SK-N-SH (cell line): Measurements from ENCODE around the gene VWF. TPM values are rescaled to one million over a fixed set of nuclear protein-coding genes. Genes with fewer than 3 reads are reported as not detected.

ENCODE experiments used
- CTCF ChIA-PET: fragments of 300-600, 350-600 bp; formaldehyde crosslinking; extraction: SDS; loops from one replicate; lab custom pipeline; 2021; lab: Yijun Ruan, JAX
- POLR2A ChIA-PET: fragments of 350-600 bp; sonication (Branson Sonifier 250); formaldehyde crosslinking; extraction: SDS; loops from one replicate; lab custom pipeline; 2020; ENCODE audit warnings: antibody characterized with exemption, inconsistent platforms; lab: Yijun Ruan, JAX
- DNase-seq: peaks from one replicate; pipeline ENCODE4 v3.0.0; 2012
- H2AFZ ChIP-seq: fragments of 200-600 bp; sonication (generic); 2 replicates; pipeline ENCODE4 v1.8.1; 2016; ENCODE audit warnings: antibody characterized with exemption, mild to moderate bottlenecking, low read depth
- H3F3A ChIP-seq: fragments of 200-600 bp; sonication (generic); replicated peaks from 2 replicates; pipeline ENCODE3; 2016; ENCODE audit warnings: antibody characterized with exemption, mild to moderate bottlenecking; ENCODE audit not compliant: insufficient read depth
- H3K27ac ChIP-seq, 2 experiments: fragments of 200-500 bp in 1 of 2; fragments of 200-600 bp in 1 of 2; sonication (Bioruptor generic) in 1 of 2; sonication (generic), shearing (Covaris generic) in 1 of 2; 2 replicates each; pipeline versions ENCODE4 v1.5.1 to v1.6.1; 2014 to 2016; ENCODE audit warnings: low read depth in 2 of 2, inconsistent platforms in 1 of 2, low read length in 1 of 2, mild to moderate bottlenecking in 1 of 2, mixed read lengths in 1 of 2
- H3K27me3 ChIP-seq: fragments of 200-600 bp; sonication (generic), shearing (Covaris generic); 2 replicates; pipeline ENCODE4 v1.6.1; 2016; ENCODE audit warnings: mixed run types; ENCODE audit not compliant: insufficient read depth
- H3K36me3 ChIP-seq, 2 experiments: fragments of 200-500 bp in 1 of 2; fragments of 200-600 bp in 1 of 2; sonication (Bioruptor generic) in 1 of 2; sonication (generic) in 1 of 2; replicated peaks in 1 of 2; 2 replicates each; pipeline versions ENCODE3 to v1.5.1; 2014 to 2016; ENCODE audit warnings: low read length in 1 of 2, mild to moderate bottlenecking in 1 of 2; ENCODE audit not compliant: insufficient read depth in 2 of 2, control insufficient read depth in 1 of 2
- H3K4me1 ChIP-seq, 2 experiments: fragments of 200-500 bp in 1 of 2; fragments of 200-600 bp in 1 of 2; sonication (Bioruptor generic) in 1 of 2; sonication (generic), shearing (Covaris generic) in 1 of 2; 2 replicates each; pipeline versions ENCODE4 v1.5.1 to v1.6.1; 2014 to 2016; ENCODE audit warnings: low read depth in 1 of 2, low read length in 1 of 2, mixed run types in 1 of 2; ENCODE audit not compliant: insufficient read depth in 2 of 2, control insufficient read depth in 1 of 2
- H3K4me2 ChIP-seq: fragments of 200-600 bp; sonication (generic), shearing (Covaris generic); 2 replicates; pipeline ENCODE4 v1.6.1; 2017; ENCODE audit warnings: mixed run types
- H3K4me3 ChIP-seq, 2 experiments: fragments of 200-500 bp in 1 of 2; fragments of 200-600 bp in 1 of 2; sonication (Bioruptor generic) in 1 of 2; sonication (generic), shearing (Covaris generic) in 1 of 2; 2 replicates each; pipeline versions ENCODE4 v1.5.1 to v1.8.1; 2014 to 2016; ENCODE audit warnings: low read depth in 2 of 2, inconsistent platforms in 1 of 2, low read length in 1 of 2, mild to moderate bottlenecking in 1 of 2, mixed read lengths in 1 of 2, moderate library complexity in 1 of 2
- H3K79me2 ChIP-seq: fragments of 200-600 bp; sonication (generic); 2 replicates; pipeline ENCODE4 v1.8.1; 2017; ENCODE audit warnings: mild to moderate bottlenecking; ENCODE audit not compliant: insufficient read depth
- H3K9ac ChIP-seq: fragments of 200-600 bp; sonication (generic); 2 replicates; pipeline ENCODE4 v1.6.1; 2017; ENCODE audit warnings: mixed run types
- H3K9me2 ChIP-seq: fragments of 200-600 bp; sonication (generic); 2 replicates; pipeline ENCODE4 v1.6.1; 2017; ENCODE audit warnings: mixed run types
- H3K9me3 ChIP-seq: fragments of 200-600 bp; sonication (generic); 2 replicates; pipeline ENCODE4 v1.6.1; 2017; ENCODE audit warnings: mixed run types, mild to moderate bottlenecking, moderate library complexity
- H4K20me1 ChIP-seq: fragments of 200-600 bp; sonication (generic); 2 replicates; pipeline ENCODE4 v1.6.1; 2017; ENCODE audit warnings: mild to moderate bottlenecking, mixed run types; ENCODE audit not compliant: insufficient read depth
- ELF1 ChIP-seq: IDR thresholded peaks from 2 replicates; pipeline ENCODE4 v1.4.0; 2012
- EP300 ChIP-seq, 2 experiments: IDR thresholded peaks; 2 replicates each; pipeline versions ENCODE4 v1.4.0 to v1.6.1; 2012; ENCODE audit warnings: borderline replicate concordance in 1 of 2, low read depth in 1 of 2, low read length in 1 of 2
- EZH2phosphoT487 ChIP-seq: fragments of 200-600 bp; sonication (generic); IDR thresholded peaks from 2 replicates; pipeline ENCODE4 v1.6.1; 2017; ENCODE audit warnings: low read depth, mixed run types, mild to moderate bottlenecking, antibody characterized with exemption, moderate library complexity, borderline replicate concordance
- GABPA ChIP-seq: IDR thresholded peaks from 2 replicates; pipeline ENCODE4 v1.4.0; 2012; ENCODE audit warnings: low read depth, mild to moderate bottlenecking
- MEF2A ChIP-seq: IDR thresholded peaks from 2 replicates; pipeline ENCODE4 v1.4.0; 2012; ENCODE audit warnings: low read depth, borderline replicate concordance
- MXI1 ChIP-seq: IDR thresholded peaks from 2 replicates; pipeline ENCODE4 v1.6.1; 2012; ENCODE audit warnings: mild to moderate bottlenecking, low read depth, low read length, improper control_type of control experiment
- NRF1 ChIP-seq: IDR thresholded peaks from 2 replicates; pipeline ENCODE4 v1.6.1; 2012; ENCODE audit warnings: low read depth, mild to moderate bottlenecking, low read length
- RAD21 ChIP-seq: IDR thresholded peaks from 2 replicates; pipeline ENCODE4 v1.6.1; 2012; ENCODE audit warnings: mild to moderate bottlenecking, low read length
- RFX5 ChIP-seq: IDR thresholded peaks from 2 replicates; pipeline ENCODE4 v1.6.1; 2012; ENCODE audit warnings: mild to moderate bottlenecking, improper control_type of control experiment, low read length
- SIN3A ChIP-seq: IDR thresholded peaks from 2 replicates; pipeline ENCODE4 v1.6.1; 2012; ENCODE audit warnings: low read depth, mild to moderate bottlenecking, low read length, moderate library complexity, borderline replicate concordance
- USF2 ChIP-seq: fragments of 150-350 bp; IDR thresholded peaks from 2 replicates; pipeline ENCODE4 v1.6.1; 2017; ENCODE audit warnings: antibody characterized with exemption, low read length, low read depth, borderline replicate concordance
- YY1 ChIP-seq: IDR thresholded peaks from 2 replicates; pipeline ENCODE4 v1.4.0; 2012; ENCODE audit warnings: low read depth, mild to moderate bottlenecking
- WGBS: methylation state at CpG from one replicate; pipeline ENCODE4 v1.1.6; 2017; ENCODE audit warnings: low lambda C conversion rate; 5-methylcytosine and 5-hydroxymethylcytosine counted together
- polyA plus RNA-seq, 3 experiments: library from polyadenylated mRNA; depleted of rRNA; stranded (reverse); fragments of >200 nt; gene quantifications; 2 replicates each; pipeline ENCODE4 v1.2.3, GENCODE V29; 2012
- TF ChIP-seq, protein P1 (sequence below): fragments of 200-600 bp; sonication (generic); IDR thresholded peaks from 2 replicates; pipeline ENCODE4 v1.6.1; 2017; ENCODE audit warnings: antibody characterized with exemption, mild to moderate bottlenecking, moderate library complexity

Gene VWF
- polyA plus RNA-seq, 1 of the 3 experiments (the other 2 are of a cell fraction), result 0.12 TPM

DNA sequence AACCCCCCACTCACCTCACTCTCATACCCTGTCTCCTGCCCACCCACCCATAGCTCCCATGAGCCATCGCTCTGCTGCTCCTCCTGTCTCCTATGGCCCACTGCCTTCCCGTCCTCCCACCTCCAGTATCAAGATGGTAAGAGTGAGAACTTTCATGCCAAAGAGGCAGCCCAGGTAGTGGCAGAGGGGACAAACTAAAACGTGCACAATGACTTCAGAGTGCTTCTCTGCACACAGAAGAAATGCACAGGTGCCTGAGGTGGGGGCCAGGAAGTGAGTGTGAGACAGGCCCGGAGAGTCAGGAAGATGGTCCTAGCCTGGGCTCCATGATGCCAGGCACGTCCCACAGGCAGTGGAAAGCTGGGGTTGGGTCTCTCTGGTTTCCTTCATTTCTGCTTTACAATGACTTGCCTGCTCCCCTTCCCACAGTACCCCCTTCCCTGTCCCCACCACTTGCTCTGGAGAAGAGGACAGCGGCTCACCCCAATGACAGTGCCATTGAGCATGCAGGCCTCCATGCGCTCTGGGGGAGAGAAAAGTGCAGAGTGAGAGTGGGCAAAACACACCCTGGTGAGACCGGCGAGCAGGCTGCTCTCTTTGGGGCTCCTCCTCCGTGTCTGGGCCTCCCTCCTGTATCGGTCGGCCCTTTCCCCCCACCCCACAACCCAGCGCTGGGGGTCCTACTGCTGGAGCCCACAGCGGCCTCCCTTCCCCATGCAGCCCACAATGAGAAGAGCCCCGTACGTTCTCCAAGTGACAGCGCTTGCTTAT lies 156.6 kb downstream of the VWF start:
- ChIA-PET POLR2A (no interaction called here), CTCF (interaction anchor here (1.6 to 5.5 kb wide), 3 partner anchors 21 to 70 kb away, joined by 7 to 52 read pairs (median 31); no protein-coding TSS in a partner anchor)
- H3K9me3 ChIP-seq, result no peaks in the 10 kb centered on the region
- no peak overlapping the region for H2AFZ ChIP-seq
- H3K4me2 ChIP-seq, result no peak overlapping the region
- no peak overlapping the region for H3K9ac ChIP-seq
- no peak overlapping the region for H3K4me3 ChIP-seq
- no peak overlapping the region for H3K27ac ChIP-seq
- H3K36me3 ChIP-seq, result no peaks in the 10 kb centered on the region
- H3F3A ChIP-seq, result no peaks in the 10 kb centered on the region
- peaks cover 23% of the 10 kb centered on the region; the same call in 1 of the 2 replicates for H3K27me3 ChIP-seq
- DNase-seq, result no peak
- WGBS, result 54% methylated on average over 15 of the region's 17 CpGs
- TF ChIP-seq MXI1 (no peak), NRF1 (no peak), GABPA (no peak), EP300 (IDR thresholded peaks at IDR 0.05; ENCODE audit: borderline replicate concordance in 1 of 2, low read depth in 1 of 2, low read length in 1 of 2) (no peak), MEF2A (no peak), ELF1 (no peak), YY1 (no peak), RAD21 (no peak), EZH2phosphoT487 (no peak)
- TF ChIP-seq, protein P1, sequence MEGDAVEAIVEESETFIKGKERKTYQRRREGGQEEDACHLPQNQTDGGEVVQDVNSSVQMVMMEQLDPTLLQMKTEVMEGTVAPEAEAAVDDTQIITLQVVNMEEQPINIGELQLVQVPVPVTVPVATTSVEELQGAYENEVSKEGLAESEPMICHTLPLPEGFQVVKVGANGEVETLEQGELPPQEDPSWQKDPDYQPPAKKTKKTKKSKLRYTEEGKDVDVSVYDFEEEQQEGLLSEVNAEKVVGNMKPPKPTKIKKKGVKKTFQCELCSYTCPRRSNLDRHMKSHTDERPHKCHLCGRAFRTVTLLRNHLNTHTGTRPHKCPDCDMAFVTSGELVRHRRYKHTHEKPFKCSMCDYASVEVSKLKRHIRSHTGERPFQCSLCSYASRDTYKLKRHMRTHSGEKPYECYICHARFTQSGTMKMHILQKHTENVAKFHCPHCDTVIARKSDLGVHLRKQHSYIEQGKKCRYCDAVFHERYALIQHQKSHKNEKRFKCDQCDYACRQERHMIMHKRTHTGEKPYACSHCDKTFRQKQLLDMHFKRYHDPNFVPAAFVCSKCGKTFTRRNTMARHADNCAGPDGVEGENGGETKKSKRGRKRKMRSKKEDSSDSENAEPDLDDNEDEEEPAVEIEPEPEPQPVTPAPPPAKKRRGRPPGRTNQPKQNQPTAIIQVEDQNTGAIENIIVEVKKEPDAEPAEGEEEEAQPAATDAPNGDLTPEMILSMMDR, result no peak
- H3K4me1 ChIP-seq, result no peaks in the 10 kb centered on the region; a peak in 1 of 4 replicates
- H4K20me1 ChIP-seq, result no peaks in the 10 kb centered on the region
- H3K9me2 ChIP-seq, result no peaks in the 10 kb centered on the region
- H3K79me2 ChIP-seq, result no peaks in the 10 kb centered on the region

DNA sequence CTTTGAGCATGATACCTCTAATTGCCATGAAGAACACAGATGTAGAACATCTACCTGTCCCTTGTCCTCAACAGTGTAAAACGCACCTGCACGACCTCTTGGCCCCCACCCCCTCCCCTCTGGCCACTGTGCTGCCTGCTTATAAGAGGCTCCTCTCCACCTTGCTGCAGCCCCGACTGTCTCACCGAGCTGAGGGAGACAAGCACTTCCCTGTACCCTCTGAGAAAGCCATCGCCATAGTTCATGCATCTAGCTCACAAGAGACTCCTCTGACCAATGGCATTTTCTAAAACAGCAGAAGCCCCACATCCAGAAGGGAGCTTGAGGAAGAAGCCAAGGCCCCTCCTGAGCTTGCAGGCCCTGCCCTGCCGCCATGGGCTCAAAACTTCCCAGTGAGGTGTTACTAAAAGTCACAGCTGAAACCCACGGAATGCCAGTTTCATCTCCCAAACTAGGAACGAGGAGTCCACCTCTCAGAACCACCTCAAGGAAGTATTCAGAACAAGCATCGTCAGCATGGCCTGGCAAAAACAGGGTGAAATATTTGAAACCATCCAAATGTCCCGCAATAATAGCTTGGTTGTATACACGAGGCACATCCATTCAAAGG lies 157.9 kb downstream of the VWF start:
- Histone ChIP-seq H3K36me3 (no peaks in the 10 kb centered on the region), H3K4me2 (no peak overlapping the region), H2AFZ (no peak overlapping the region), H3K4me3 (no peak overlapping the region), H3K79me2 (no peaks in the 10 kb centered on the region), H3K9ac (no peak overlapping the region), H3K9me3 (no peaks in the 10 kb centered on the region), H3K27me3 (peaks cover 13% of the 10 kb centered on the region; the same call in 1 of the 2 replicates), H3F3A (no peaks in the 10 kb centered on the region), H3K27ac (no peak overlapping the region), H3K9me2 (no peaks in the 10 kb centered on the region), H3K4me1 (no peaks in the 10 kb centered on the region; a peak in 1 of 4 replicates), H4K20me1 (no peaks in the 10 kb centered on the region)
- DNase-seq, result no peak
- ChIA-PET POLR2A (interaction anchor here (0.6 kb wide), 1 partner anchor 318 kb away, joined by 4 read pairs; no protein-coding TSS in a partner anchor), CTCF (interaction anchor here (0.6 to 5.5 kb wide), 12 partner anchors 10 to 955 kb away, joined by 3 to 52 read pairs (median 4); no protein-coding TSS in a partner anchor)
- TF ChIP-seq USF2, result no peak
- TF ChIP-seq EP300 (IDR thresholded peaks at IDR 0.05; ENCODE audit: borderline replicate concordance in 1 of 2, low read depth in 1 of 2, low read length in 1 of 2), result no peak
- no peak for TF ChIP-seq RFX5
- no peak for TF ChIP-seq SIN3A
- no peak for TF ChIP-seq RAD21
- whole genome bisulfite sequencing, result 45% methylated on average over 9 of the region's 11 CpGs
